H1 (cell line): ENCODE measurements around the gene UMAD1.

Source experiments
- ATF3 ChIP-seq: IDR thresholded peaks from 2 replicates; pipeline ENCODE4 v1.6.1; 2011; ENCODE audit warnings: low read depth, mild to moderate bottlenecking, low read length; ENCODE audit not compliant: insufficient read depth
- CHD1 ChIP-seq: IDR thresholded peaks from 2 replicates; pipeline ENCODE4 v1.6.1; 2012; ENCODE audit warnings: low read depth, low read length, improper control_type of control experiment
- HDAC2 ChIP-seq, 2 experiments: fragments of 300-600 bp in 1 of 2; sonication (generic) in 1 of 2; IDR thresholded peaks; 2 replicates each; pipeline ENCODE4 v1.6.1; 2011 to 2012; ENCODE audit warnings: low read depth in 2 of 2, low read length in 2 of 2, mild to moderate bottlenecking in 2 of 2, moderate library complexity in 2 of 2, borderline replicate concordance in 1 of 2, inconsistent platforms in 1 of 2
- KDM5A ChIP-seq: fragments of 200-600 bp; IDR thresholded peaks from 2 replicates; pipeline ENCODE4 v1.7.1; 2012; ENCODE audit warnings: mild to moderate bottlenecking, low read length, inconsistent platforms, mixed read lengths
- POLR2A ChIP-seq, 2 experiments: IDR thresholded peaks; 1 replicate in 1 of 2; 2 replicates in 1 of 2; pipeline ENCODE4 v1.6.1; 2011; ENCODE audit warnings: low read depth in 2 of 2, low read length in 2 of 2, mild to moderate bottlenecking in 2 of 2; ENCODE audit errors: control extremely low read depth in 1 of 2
- RAD21 ChIP-seq, 2 experiments: IDR thresholded peaks in 1 of 2; conservative IDR thresholded peaks in 1 of 2; 2 replicates each; pipeline ENCODE4 v1.6.1; 2011; ENCODE audit warnings: low read depth in 2 of 2, low read length in 2 of 2, improper control_type of control experiment in 1 of 2, inconsistent platforms in 1 of 2, mild to moderate bottlenecking in 1 of 2, moderate library complexity in 1 of 2
- RFX5 ChIP-seq: IDR thresholded peaks from 2 replicates; pipeline ENCODE4 v1.6.1; 2011; ENCODE audit warnings: low read depth, low read length, improper control_type of control experiment, borderline replicate concordance
- RNF2 ChIP-seq: fragments of 200-900, 300-1000 bp; sonication (generic); IDR thresholded peaks from 2 replicates; pipeline ENCODE4 v1.7.1; 2016; ENCODE audit warnings: borderline replicate concordance, low read depth, mild to moderate bottlenecking, antibody characterized with exemption, low read length; ENCODE audit not compliant: poor library complexity, severe bottlenecking; ENCODE audit errors: missing control alignments
- SIN3A ChIP-seq, 2 experiments: IDR thresholded peaks in 1 of 2; conservative IDR thresholded peaks in 1 of 2; 2 replicates each; pipeline ENCODE4 v1.6.1; 2011 to 2012; ENCODE audit warnings: low read length in 2 of 2, improper control_type of control experiment in 1 of 2, low read depth in 1 of 2, mild to moderate bottlenecking in 1 of 2
- SIX5 ChIP-seq: IDR thresholded peaks from 2 replicates; pipeline ENCODE4 v1.6.1; 2011; ENCODE audit warnings: mild to moderate bottlenecking, low read depth, low read length
- SP1 ChIP-seq: IDR thresholded peaks from 2 replicates; pipeline ENCODE4 v1.6.1; 2011; ENCODE audit warnings: low read depth, low read length
- TF ChIP-seq, protein P1 (sequence below), 3 experiments: IDR thresholded peaks; 1 replicate in 2 of 3; 2 replicates in 1 of 3; pipeline versions ENCODE4 v1.5.1 to v1.6.1; 2011; ENCODE audit warnings: low read length in 3 of 3, mild to moderate bottlenecking in 3 of 3, inconsistent platforms in 2 of 3, low read depth in 1 of 3, moderate library complexity in 1 of 3; ENCODE audit not compliant: insufficient read depth in 1 of 3; ENCODE audit errors: control extremely low read depth in 1 of 3

- TF ChIP-seq RNF2 (no peak), KDM5A (no peak), RAD21 (IDR thresholded peaks at IDR 0.05 in 1 of 2, conservative IDR thresholded peaks at IDR 0.05 in 1 of 2; ENCODE audit: low read depth in 2 of 2, low read length in 2 of 2) (no peak), CHD1 (no peak), SP1 (no peak), SIX5 (no peak), POLR2A (IDR thresholded peaks at IDR 0.05; ENCODE audit: control extremely low read depth in 1 of 2, low read depth in 2 of 2, low read length in 2 of 2) (no peak), HDAC2 (IDR thresholded peaks at IDR 0.05; ENCODE audit: borderline replicate concordance in 1 of 2, low read depth in 2 of 2, low read length in 2 of 2) (no peak), RFX5 (no peak), SIN3A (conservative IDR thresholded peaks at IDR 0.05 in 1 of 2, IDR thresholded peaks at IDR 0.05 in 1 of 2; ENCODE audit: low read depth in 1 of 2, low read length in 2 of 2) (no peak), ATF3 (no peak)
- TF ChIP-seq, protein P1, sequence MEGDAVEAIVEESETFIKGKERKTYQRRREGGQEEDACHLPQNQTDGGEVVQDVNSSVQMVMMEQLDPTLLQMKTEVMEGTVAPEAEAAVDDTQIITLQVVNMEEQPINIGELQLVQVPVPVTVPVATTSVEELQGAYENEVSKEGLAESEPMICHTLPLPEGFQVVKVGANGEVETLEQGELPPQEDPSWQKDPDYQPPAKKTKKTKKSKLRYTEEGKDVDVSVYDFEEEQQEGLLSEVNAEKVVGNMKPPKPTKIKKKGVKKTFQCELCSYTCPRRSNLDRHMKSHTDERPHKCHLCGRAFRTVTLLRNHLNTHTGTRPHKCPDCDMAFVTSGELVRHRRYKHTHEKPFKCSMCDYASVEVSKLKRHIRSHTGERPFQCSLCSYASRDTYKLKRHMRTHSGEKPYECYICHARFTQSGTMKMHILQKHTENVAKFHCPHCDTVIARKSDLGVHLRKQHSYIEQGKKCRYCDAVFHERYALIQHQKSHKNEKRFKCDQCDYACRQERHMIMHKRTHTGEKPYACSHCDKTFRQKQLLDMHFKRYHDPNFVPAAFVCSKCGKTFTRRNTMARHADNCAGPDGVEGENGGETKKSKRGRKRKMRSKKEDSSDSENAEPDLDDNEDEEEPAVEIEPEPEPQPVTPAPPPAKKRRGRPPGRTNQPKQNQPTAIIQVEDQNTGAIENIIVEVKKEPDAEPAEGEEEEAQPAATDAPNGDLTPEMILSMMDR (IDR thresholded peaks at IDR 0.05; ENCODE audit: control extremely low read depth in 1 of 3, insufficient read depth in 1 of 3, low read depth in 1 of 3, low read length in 3 of 3): no peak
These were observed 131.9 kb downstream of the UMAD1 start for GRCh38 chr7:7772397-7772821.
